Inflammatory macrophage treated with lipopolysaccharide for 1 hour (primary cell): ENCODE results near the gene PPP2R5E.
"Not testable (repeated sequence)": the region's sequence is repeated elsewhere in the genome, so short reads cannot be mapped to it uniquely, and the experiment has no call there.

ENCODE experiments used
- DNase-seq, 2 donors: peaks; one replicate each; pipeline ENCODE4 v3.0.0-alpha.2; 2020 to 2022

Gene PPP2R5E

DNA sequence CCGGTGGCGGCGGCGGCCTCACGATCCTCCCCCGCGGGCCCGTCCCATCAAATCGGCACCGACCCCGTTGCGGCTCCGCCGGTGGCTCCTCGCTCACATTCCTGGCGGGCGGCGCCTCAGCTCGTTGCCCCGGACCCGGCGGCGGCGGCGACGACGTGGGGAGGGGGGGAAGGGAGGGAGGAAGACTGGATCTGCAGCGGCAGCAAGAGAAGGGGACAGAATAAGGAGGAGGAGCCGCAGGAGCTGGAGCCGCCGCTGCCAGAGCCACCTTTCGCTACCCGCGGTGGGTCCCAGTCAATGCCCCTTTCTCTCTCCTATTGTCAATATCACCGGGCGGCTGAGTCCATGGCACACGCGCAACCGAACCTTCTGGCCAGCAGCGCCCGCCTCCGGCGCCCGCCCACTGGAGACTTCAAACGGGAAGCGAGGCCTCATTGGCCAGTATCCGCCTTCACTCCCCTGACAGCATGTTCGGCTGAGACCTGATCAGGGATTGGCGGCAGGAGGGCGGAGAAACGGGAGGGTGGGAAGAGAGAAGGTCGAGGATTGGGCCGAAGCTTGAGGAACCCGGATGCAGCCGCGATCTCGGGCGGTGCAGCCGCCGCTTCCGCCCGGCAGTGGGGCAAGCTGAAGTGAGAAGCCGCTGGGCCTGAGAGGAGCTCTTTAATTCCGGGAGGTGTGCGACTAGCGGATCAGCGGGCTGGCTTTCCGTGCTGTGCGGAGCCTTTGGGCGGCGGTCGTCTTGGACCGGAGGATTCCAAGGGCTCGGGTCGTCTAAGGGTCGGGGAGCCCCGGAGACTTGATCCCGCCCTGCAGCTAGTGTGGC, at the start of gene PPP2R5E:
PPP2R5E (minus strand) TSS at position 378 of the 826 bp plus-strand sequence. CDS start 3,692 bp downstream, outside the sequence.
- peak; percentile 98 to 99 for DNase-seq

GRCh38 chr14:63583046-63583445, 39.9 kb upstream of the PPP2R5E start:
- DNase-seq = not testable (repeated sequence)

DNA sequence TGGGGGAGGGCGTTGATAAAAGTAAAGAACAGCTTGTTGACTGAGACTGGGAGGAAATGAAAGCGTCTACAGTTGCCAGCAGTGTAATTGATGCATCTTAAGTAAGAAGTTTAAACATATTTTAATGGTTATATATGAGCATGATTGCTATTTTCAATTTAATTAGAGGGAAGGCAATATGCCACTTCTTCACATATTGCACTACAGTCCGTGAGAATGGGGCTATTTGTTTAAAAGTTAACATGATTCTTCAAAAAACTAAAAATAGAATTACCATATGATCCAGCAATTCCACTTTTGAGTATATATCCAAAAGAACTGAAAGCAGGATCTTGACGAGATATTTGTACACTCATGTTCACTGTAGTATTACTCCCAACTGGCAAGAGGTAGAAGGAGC, 38.3 kb upstream of the PPP2R5E start:
- DNase-seq = no peak

DNA sequence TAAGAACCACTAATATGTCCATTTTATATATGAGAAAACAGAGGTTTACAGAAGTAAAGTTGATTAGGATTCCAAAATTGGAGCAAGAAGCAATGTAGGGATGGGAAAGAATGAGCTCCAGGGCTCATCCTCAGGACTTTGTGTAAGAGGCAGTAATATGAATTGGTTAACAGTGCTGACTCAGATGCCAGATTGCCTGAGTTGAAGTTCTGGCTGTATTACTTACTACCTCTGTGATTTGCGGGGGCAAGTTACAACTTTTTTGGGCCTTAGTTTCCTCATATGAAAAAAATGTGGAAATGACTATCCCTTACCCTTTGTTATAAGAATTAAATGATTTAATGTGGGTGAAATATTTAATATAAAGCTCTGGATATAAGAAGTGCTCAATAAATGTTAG, 35.1 kb upstream of the PPP2R5E start:
- DNase-seq = no peak

- no peak for DNase-seq
Observed at GRCh38 chr14:63573581-63573980, 30.4 kb upstream of the PPP2R5E start.

GRCh38 chr14:63565448-63565847, 22.3 kb upstream of the PPP2R5E start:
- DNase-seq = no peak

GRCh38 chr14:63564318-63564717, 21.1 kb upstream of the PPP2R5E start:
- peak; percentile 43 to 62 for DNase-seq

- no peak for DNase-seq
Observed at GRCh38 chr14:63563370-63564026, 20.3 kb upstream of the PPP2R5E start.

GRCh38 chr14:63562405-63562804, 19.2 kb upstream of the PPP2R5E start:
- DNase-seq = no peak

DNA sequence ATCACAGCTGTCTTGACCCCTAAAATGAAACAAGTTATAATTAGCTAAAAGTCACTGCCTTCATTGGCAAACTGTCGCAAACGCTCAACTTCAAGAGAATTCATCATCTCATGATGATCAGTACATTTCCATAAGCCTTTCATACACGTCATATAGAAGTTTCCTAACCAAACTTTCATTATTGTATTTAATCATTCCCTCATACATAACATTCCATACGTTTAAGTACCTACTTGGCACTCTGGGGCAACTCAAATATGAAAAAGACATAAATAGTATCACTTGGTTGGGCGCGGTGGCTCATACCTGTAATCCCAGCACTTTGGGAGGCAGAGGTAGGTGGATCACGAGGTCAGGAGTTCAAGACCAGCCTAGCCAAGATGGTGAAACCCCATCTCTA, 12.4 kb upstream of the PPP2R5E start:
- no peak for DNase-seq

DNA sequence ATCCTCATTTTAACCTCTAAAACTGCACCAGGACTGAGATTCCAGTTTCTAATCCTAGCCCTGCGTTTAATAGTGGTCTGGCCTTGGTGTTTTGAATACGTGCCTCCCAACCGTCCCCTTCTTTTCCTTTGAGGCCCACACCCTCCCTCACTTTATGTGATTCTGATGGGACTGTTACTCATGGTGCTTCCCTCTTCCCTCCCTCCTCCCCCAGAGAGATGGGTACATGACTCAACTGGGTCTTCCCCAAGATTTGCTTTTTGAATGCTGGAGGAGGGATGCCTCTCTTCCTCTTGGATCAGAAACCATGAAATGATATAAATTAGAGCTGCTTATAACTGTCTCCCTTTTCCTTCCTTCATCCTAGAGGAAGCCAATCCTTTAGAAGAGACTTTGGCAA, 8.2 kb upstream of the PPP2R5E start:
- DNase-seq = peak; percentile 47 to 56

DNA sequence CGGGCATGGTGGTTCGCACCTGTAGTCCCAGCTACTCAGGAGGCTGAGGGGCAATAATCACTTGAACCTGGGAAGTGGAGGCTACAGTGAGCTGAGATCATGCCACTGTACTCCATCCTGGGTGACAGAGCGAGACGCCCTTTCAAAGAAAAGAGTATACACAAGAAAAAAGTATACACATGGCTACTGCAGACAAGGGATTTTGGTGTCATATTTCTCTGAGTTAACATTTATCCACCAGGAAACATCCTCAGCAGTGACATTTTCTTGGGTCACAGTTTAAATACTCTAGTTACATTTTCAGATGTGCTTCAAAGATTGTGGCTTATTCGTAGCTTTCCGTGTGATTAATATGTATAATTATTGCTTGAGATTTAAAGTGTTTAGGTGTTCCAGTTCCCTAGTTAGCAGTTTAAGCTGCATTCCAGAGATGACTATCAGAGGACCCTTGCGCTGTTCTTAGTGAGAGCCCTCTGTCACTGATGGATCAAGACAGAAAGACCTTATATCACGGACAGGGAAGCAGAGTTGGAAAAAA, 4.7 kb upstream of the PPP2R5E start:
- no peak for DNase-seq

DNA sequence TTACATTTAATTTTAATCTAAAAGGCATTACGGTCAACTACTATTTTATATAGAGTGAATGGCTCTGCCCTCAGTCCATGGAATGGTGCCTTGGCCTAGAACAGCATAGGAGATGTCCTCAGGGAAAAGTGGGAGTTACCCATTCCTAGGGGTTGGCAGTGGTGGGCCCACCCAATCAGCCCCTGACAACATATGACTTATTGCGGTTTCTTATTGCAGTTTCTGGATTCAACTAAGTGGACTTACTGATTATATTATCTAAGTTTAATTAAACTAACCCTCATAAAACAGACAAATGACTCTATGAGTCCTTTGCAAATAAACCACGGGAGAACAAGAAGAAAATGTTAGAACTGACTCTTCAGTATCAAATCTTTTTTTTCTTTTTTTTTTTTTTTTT, 2.3 kb upstream of the PPP2R5E start:
- DNase-seq = no peak

GRCh38 chr14:63544591-63545299, 1.6 kb upstream of the PPP2R5E start:
- no peak for DNase-seq

DNA sequence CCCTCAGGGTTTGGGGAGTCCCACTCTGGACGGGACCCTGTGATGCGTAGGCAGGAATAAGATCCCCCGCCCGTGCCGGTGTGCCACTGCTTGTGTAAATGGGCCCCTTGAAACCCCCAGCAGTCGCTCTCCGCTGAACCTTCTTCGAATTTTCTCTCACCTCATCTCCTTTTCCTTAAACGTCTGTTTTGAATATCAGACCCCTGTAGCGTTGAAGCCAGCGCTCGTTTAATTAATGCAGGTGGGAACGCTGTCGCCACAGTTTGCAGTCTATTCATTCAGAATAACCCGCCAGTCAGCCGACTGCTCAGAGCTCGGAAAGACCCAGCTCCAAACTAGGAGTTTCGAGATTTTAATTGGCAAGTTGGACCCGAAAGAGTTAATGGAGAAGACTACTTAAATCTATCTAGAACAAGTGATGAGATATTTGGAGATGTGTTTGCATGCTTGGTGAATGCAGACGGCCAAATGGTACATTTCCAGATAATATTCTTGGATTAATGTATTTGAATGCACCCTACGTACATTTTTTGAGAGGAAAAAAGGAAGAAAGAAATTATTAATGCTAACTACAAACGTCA, 739 bp upstream of the PPP2R5E start:
- DNase-seq = peak in 1 of 2 donors; percentile 10

DNA sequence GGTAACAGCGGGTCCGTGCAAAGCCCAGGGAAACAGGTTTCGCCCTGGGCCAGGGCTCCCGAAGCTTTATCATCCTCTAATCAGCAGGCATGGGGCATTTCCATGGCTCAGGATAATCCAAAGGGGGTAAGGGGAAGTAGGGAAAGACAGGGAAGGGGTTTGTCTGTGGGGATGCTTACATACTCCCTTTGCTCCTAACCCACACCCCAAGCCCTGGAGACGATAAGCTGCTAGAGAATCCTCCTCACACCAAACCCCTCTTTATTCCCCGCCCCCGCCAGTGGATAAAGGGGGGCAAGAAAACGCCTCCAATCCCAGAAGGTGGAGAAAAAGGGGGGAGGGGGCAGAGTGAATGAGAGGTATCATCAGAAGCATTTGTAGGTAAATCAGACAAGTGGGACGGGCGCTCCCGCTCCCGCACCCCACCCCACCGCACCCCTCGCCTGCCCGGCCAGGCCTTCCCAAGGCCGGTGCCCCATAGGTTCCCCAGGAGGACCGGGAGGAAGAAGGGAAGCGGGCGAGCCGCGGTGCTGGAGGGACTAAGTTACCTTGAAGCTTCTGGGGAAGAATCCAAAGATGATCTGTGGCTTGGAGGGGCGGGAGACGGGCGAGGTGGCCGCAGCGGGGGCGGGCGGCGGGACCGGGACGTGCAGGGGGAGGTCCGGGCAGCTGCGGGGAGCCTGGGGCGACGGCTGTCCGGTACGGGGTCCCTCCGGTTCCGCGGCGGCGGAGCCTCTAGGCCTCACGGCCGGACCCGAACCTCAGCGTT, 762 bp downstream of the PPP2R5E start:
- DNase-seq = peak; percentile 11 to 13

GRCh38 chr14:63535918-63536317, 7.3 kb downstream of the PPP2R5E start:
- DNase-seq = no peak

DNA sequence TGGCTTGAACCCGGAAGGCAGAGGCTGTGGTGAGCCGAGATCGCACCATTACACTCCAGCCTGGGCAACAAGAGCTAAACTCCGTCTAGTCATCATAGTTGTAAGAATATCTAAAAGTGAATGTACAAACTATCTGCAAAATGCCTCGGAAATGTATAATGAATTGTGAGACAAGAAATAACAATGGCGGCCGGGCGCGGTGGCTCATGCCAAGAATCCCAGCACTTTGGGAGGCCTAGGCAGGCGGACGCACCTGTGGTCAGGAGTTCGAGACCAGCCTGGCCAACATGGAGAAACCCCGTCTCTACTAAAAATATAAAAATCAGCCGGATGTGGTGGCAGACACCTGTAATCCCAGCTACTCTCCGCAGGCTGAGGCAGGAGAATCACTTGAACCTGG, 9.7 kb downstream of the PPP2R5E start:
- no peak for DNase-seq

GRCh38 chr14:63524537-63525155, 18.5 kb downstream of the PPP2R5E start:
- DNase-seq = no peak

- DNase-seq = no peak
Observed at GRCh38 chr14:63523735-63524426, 19.3 kb downstream of the PPP2R5E start.

- DNase-seq = not testable (repeated sequence)
Observed at GRCh38 chr14:63522511-63522910, 20.7 kb downstream of the PPP2R5E start.
